Measurements from ENCODE around the gene RPS6KB1. TPM values are rescaled to one million over a fixed set of nuclear protein-coding genes. Genes with fewer than 3 reads are reported as not detected.
"Not testable (repeated sequence)": the region's sequence is repeated elsewhere in the genome, so short reads cannot be mapped to it uniquely, and the experiment has no call there.

Gene RPS6KB1
- total and polyA plus RNA-seq, 2 donors from 2014 or later, result 10.5 to 34.8 TPM

DNA sequence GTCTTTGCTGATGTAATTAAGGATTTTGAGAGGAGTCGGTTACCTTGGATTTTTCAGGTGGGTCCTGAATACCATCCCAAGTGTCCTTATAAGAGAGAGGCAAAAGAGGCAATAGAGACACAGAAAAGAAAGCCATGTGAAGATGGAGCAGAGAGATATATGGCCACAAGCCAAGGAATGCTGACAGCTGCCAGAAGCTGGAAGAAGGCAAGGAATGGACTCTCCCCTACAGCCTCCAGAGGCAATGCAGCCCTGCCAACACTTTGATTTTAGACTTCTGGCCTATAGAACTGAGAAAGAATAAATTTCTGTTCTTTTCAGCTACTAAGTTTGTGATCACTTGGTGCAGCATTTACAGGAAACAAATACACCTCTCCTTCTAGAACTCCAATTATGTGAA lies 79.9 kb downstream of the RPS6KB1 start:
- DNase-seq, result no peak
- FAIRE-seq, result no peak
- no peaks in the 10 kb centered on the region for H3K36me3 ChIP-seq (ENCODE audit: control insufficient read depth in 2 of 3, insufficient read depth in 3 of 3, low read length in 3 of 3)
- no peaks in the 10 kb centered on the region for H3K9me3 ChIP-seq (ENCODE audit: control insufficient read depth in 2 of 3, insufficient read depth in 1 of 3, low read length in 3 of 3)
- intact Hi-C loops (cut with DNase I), result no loop called here
- no peaks in the 10 kb centered on the region for H3K27me3 ChIP-seq (ENCODE audit: control insufficient read depth, insufficient read depth, low read length)
- H3K27ac ChIP-seq (ENCODE audit: low read depth in 2 of 2, low read length in 2 of 2), result no peak overlapping the region
- H3K4me1 ChIP-seq (ENCODE audit: control insufficient read depth in 2 of 3, insufficient read depth in 2 of 3, low read depth in 1 of 3, low read length in 3 of 3), result no peaks in the 10 kb centered on the region
- H3K4me3 ChIP-seq (ENCODE audit: low read length in 3 of 3), result no peak overlapping the region
- H3K9ac ChIP-seq (ENCODE audit: low read length in 3 of 3), result no peak overlapping the region
- TF ChIP-seq, protein P1, sequence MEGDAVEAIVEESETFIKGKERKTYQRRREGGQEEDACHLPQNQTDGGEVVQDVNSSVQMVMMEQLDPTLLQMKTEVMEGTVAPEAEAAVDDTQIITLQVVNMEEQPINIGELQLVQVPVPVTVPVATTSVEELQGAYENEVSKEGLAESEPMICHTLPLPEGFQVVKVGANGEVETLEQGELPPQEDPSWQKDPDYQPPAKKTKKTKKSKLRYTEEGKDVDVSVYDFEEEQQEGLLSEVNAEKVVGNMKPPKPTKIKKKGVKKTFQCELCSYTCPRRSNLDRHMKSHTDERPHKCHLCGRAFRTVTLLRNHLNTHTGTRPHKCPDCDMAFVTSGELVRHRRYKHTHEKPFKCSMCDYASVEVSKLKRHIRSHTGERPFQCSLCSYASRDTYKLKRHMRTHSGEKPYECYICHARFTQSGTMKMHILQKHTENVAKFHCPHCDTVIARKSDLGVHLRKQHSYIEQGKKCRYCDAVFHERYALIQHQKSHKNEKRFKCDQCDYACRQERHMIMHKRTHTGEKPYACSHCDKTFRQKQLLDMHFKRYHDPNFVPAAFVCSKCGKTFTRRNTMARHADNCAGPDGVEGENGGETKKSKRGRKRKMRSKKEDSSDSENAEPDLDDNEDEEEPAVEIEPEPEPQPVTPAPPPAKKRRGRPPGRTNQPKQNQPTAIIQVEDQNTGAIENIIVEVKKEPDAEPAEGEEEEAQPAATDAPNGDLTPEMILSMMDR (IDR thresholded peaks at IDR 0.05; ENCODE audit: borderline replicate concordance, extremely low read depth, insufficient read depth), result no peak

DNA sequence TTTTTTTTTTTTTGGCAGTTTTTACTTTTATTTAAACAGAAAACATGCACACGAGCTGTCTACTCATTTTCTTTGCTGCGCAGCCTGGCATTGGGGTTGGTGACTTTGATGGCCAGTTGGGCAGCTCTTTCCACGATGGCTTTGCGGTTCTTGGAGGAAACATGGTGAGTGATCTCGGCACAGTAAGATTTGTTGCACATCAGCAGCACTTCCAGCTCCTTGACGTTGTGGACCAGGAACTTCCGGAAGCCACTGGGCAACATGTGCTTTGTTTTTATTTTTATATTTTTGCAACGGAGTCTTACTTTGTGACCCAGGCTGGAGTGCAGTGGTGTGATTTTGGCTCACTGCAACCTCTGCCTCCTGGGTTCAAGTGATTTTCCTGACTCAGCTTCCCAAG lies 80.6 kb downstream of the RPS6KB1 start:
- H3K4me1 ChIP-seq (ENCODE audit: control insufficient read depth in 2 of 3, insufficient read depth in 2 of 3, low read depth in 1 of 3, low read length in 3 of 3); H3K9me3 ChIP-seq (ENCODE audit: control insufficient read depth in 2 of 3, insufficient read depth in 1 of 3, low read length in 3 of 3); H3K27me3 ChIP-seq (ENCODE audit: control insufficient read depth, insufficient read depth, low read length); FAIRE-seq; H3K27ac ChIP-seq (ENCODE audit: low read depth in 2 of 2, low read length in 2 of 2); H3K9ac ChIP-seq (ENCODE audit: low read length in 3 of 3); intact Hi-C loops (cut with DNase I); H3K36me3 ChIP-seq (ENCODE audit: control insufficient read depth in 2 of 3, insufficient read depth in 3 of 3, low read length in 3 of 3); H3K4me3 ChIP-seq (ENCODE audit: low read length in 3 of 3); DNase-seq: not testable (repeated sequence)

DNA sequence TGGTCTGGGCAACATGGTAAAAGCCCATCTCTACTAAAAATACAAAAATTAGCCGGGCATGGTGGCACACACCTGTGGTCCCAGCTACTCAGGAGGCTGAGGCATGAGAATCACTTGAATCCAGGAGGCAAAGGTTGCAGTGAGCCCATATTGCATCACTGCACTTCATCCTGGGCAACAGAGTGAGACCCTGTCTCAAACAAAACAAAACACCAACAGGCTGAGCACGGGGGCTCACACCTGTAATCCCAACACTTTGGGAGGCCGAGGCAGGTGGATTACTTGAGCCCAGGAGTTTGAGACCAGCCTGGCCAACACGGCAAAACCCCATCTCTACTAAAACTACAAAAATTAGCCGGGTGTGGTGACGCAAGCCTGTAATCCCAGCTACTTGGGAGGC lies 82.2 kb downstream of the RPS6KB1 start:
- H3K27ac ChIP-seq (ENCODE audit: low read depth in 2 of 2, low read length in 2 of 2); H3K4me1 ChIP-seq (ENCODE audit: control insufficient read depth in 2 of 3, insufficient read depth in 2 of 3, low read depth in 1 of 3, low read length in 3 of 3); H3K36me3 ChIP-seq (ENCODE audit: control insufficient read depth in 2 of 3, insufficient read depth in 3 of 3, low read length in 3 of 3); H3K4me3 ChIP-seq (ENCODE audit: low read length in 3 of 3); intact Hi-C loops (cut with DNase I); H3K9me3 ChIP-seq (ENCODE audit: control insufficient read depth in 2 of 3, insufficient read depth in 1 of 3, low read length in 3 of 3); H3K9ac ChIP-seq (ENCODE audit: low read length in 3 of 3); DNase-seq; FAIRE-seq; H3K27me3 ChIP-seq (ENCODE audit: control insufficient read depth, insufficient read depth, low read length): not testable (repeated sequence)

DNA sequence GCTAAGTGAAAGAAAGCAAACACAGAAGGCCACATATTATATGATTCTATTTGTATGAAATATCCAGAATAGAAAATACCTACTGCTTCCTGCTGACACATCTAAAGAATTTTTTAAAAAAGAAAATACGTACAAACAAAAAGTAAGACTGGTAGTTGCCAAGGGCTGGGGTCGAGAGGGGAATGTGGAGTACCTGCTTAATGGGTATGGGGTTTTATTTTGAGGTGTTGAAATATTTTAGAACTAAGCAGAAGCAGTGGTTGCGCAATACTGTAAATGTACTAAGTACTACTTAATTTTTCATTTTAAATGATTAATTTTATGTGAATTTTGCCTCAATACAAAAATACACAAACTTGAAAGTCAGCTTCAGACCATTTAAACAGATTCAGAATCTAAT lies 103.7 kb downstream of the RPS6KB1 start:
- DNase-seq; FAIRE-seq; H3K4me1 ChIP-seq (ENCODE audit: control insufficient read depth in 2 of 3, insufficient read depth in 2 of 3, low read depth in 1 of 3, low read length in 3 of 3); H3K27me3 ChIP-seq (ENCODE audit: control insufficient read depth, insufficient read depth, low read length); H3K9ac ChIP-seq (ENCODE audit: low read length in 3 of 3); H3K27ac ChIP-seq (ENCODE audit: low read depth in 2 of 2, low read length in 2 of 2); H3K4me3 ChIP-seq (ENCODE audit: low read length in 3 of 3); intact Hi-C loops (cut with DNase I); H3K36me3 ChIP-seq (ENCODE audit: control insufficient read depth in 2 of 3, insufficient read depth in 3 of 3, low read length in 3 of 3); H3K9me3 ChIP-seq (ENCODE audit: control insufficient read depth in 2 of 3, insufficient read depth in 1 of 3, low read length in 3 of 3): not testable (repeated sequence)

Other genes with a start within 250 kb of the RPS6KB1 start
- gene PTRH2, start 185.7 kb upstream of the RPS6KB1 start, total RNA-seq, result 17.3 TPM
- 27.6 TPM for gene PTRH2, start 185.7 kb upstream of the RPS6KB1 start, polyA plus RNA-seq (ENCODE audit: insufficient read depth, low read depth, low replicate concordance)
- gene VMP1, start 185.5 kb upstream of the RPS6KB1 start, total RNA-seq, result 338 TPM
- 96.4 TPM for gene VMP1, start 185.5 kb upstream of the RPS6KB1 start, polyA plus RNA-seq (ENCODE audit: insufficient read depth, low read depth, low replicate concordance)
- gene TUBD1, start 178 bp upstream of the RPS6KB1 start, total RNA-seq, result 11.9 TPM
- 6.8 TPM for gene TUBD1, start 178 bp upstream of the RPS6KB1 start, polyA plus RNA-seq (ENCODE audit: insufficient read depth, low read depth, low replicate concordance)
- 15.1 TPM for gene RNFT1, start 71.6 kb downstream of the RPS6KB1 start, total RNA-seq
- gene RNFT1, start 71.6 kb downstream of the RPS6KB1 start, polyA plus RNA-seq (ENCODE audit: insufficient read depth, low read depth, low replicate concordance), result 6.0 TPM
- 27.6 TPM for gene HEATR6, start 185.8 kb downstream of the RPS6KB1 start, total RNA-seq
- gene HEATR6, start 185.8 kb downstream of the RPS6KB1 start, polyA plus RNA-seq (ENCODE audit: insufficient read depth, low read depth, low replicate concordance), result 4.4 TPM

Measured in kidney (tissue), 14 donors.